Activated CD8-positive, alpha-beta memory T cell treated with anti-CD3 and anti-CD28 coated beads, Interleukin-2, amount 50 U/mL, for 1 hour (primary cell): ENCODE measurements around the gene RFX3.

ENCODE experiments used
- DNase-seq: peaks from one replicate; pipeline ENCODE4 v3.0.0-alpha.2; 2020; ENCODE audit errors: extremely low read depth

The RFX3 gene

GRCh38 chr9:3215658-3216057, 310.1 kb downstream of the RFX3 start:
- no peak for DNase-seq

GRCh38 chr9:3214741-3215140, 311.1 kb downstream of the RFX3 start:
- DNase-seq: no peak

DNA sequence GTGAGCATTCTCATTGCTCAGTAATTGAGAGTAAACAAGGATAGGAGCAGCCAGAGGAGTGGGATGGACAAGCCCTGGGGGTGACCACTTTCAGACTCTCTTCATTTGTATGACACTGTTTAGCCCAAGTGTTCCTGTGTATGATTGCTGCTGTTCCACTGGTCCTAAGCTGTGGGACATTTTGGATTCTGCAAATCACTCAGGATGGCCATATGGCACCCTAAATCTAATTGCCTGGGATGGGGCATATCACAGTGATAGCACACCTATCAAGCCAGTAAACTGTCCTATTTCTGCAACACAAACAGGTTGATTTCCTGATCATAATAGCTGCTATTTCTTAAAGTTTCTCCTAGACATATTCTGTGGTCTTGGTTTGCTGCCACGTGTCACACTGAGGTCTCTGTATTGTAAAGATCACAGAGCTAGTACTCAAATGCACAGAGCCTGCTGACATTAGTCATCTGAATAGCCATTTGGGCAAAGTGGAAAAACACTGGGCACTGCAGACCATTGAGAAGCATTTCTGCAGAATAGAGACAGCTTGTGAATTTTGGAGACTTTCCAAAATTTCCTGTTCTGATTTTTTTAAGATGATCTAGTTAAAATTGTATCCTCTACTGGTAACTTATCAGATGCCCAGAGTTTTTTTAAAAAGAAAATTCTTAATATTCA, 320.2 kb downstream of the RFX3 start:
- no peak for DNase-seq

GRCh38 chr9:3200331-3200774, 325.4 kb downstream of the RFX3 start:
- no peak for DNase-seq

DNA sequence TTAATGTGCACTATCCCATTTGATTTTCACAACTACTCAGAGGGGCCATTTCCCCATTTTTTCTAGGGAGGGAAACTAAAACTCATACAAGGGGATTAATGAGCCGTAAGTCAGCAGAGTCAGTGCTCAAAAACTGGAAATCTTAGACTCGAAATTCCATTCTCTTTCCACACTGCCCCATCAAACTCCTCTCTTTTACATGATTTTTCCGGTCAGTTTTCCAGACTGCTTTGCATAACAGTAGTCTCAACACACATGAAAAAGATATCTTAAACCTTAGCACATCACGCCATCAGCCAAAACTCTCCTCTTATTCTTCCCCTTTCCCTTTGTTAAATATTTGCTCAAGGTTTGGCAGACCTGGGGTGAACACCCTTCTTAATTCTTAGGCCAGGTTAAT, 332.0 kb downstream of the RFX3 start:
- no peak for DNase-seq

DNA sequence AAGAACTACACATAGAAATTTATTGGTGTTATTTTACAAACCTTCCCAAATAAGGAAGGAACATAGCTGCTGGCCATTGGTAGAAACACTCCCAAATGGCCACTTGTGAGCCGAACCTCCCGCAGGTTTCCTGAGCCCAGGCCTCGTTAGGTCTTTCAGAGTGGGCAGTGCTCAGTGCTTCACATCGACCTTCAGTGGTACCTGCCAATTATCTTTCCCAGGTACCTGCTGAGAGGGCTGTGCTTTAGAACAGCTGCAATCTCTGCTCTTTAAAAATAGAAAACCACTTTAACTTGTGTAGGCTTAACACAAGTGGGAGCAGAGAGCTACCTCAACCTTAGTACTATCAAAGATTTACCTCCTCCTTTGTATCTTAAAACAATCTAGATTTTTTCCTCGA, 334.1 kb downstream of the RFX3 start:
- no peak for DNase-seq

DNA sequence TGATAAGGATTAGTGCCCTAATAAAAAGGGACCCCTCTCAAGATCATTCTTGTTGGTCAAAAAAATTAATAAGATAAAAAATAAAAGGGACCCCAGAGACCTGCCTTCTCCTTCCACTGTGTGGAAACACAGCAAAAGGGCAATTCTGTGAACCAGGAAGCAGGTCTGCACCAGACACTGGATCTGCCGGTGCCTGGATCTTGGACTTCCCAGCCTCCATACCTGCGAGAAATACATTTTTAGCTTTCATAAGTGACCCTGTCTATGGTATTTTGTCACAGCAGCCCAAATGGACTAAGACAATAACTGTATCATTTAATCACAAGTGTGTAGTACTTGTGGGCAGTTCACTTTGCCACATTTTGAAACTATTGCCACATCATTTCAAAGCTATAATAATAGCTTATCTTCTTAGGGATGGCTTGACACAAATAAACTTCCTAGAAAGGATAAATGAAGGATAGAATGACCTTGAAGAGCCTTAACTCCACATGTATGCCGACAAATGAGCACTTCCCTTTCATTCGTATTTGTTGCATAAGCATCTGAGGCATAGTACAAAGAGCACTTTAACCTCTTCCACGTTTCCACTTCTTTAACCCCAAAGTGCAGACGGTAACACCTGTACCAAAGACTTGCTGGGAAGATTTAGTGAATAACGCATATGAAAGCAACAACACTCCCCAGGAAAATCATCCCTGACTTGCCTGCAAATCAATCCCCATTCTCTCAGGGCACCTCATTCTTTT, 336.5 kb downstream of the RFX3 start:
- no peak for DNase-seq

DNA sequence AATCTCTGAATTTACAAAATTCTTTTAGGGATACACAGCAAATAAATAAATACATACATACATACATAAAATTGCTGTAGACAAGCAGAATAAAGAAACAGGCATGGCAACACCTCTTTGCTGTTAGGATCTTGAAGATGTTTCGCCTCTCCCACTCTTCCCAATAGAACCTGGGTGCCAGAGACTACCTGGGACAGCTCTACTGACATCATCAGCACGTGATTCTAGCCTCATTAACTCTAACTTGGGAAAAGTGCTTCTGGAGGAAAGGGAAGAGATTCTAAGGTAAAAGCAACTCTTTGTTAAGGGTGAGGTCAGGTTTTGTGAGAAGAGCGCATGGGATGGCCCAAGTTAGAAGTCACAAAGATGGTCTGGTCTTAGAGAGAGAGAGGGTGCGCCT, 339.1 kb downstream of the RFX3 start:
- no peak for DNase-seq

- no peak for DNase-seq
Measured at GRCh38 chr9:3181049-3181953, 344.5 kb downstream of the RFX3 start.

- DNase-seq: no peak
Measured at GRCh38 chr9:3180696-3181048, 345.1 kb downstream of the RFX3 start.

- no peak for DNase-seq
Measured at GRCh38 chr9:3179711-3180110, 346.1 kb downstream of the RFX3 start.

GRCh38 chr9:3177936-3178335, 347.9 kb downstream of the RFX3 start:
- DNase-seq: no peak

- no peak for DNase-seq
Measured at GRCh38 chr9:3177146-3177761, 348.5 kb downstream of the RFX3 start.

DNA sequence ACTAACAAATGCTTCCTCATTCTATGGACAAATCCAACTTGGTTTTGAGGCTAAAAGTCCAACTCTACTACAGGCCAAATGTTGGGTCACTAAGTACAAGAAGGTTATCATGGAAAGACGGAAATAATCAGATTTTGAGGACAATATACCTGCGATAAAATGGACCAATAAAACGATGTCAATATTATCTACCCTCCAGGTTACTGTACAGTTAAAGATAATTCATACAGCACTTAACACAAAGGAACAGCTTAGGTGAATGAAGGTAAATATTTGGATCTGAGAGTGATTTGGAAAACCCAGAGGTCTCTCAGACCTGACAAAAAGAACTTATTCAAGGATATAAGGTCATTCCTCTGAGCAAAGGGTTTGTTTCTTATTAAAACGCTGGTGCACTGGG, 352.4 kb downstream of the RFX3 start:
- DNase-seq: no peak

DNA sequence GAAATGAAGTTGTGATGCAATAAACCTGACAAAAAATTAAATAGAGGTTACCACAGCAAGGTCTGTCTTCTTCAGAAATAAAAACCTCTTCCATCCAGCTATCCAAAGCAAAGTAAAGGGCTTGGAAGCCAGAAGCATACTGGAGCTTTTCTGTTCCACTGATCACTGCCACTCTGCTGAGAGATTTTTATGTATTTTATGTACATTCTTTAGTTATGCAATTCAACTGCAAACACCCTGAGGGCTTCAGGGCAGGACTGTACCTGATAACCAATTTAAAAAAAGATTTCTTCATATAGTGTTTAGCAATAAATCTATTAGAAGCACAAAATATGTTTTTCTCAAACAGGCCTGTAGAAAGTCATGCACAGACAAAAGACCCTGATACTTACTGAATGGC, 355.0 kb downstream of the RFX3 start:
- no peak for DNase-seq
